Karpas-422 (cell line): Measurements from ENCODE around the gene WWP2. TPM values are rescaled to one million over a fixed set of nuclear protein-coding genes. Genes with fewer than 3 reads are reported as not detected.
A peak's percentile ranks its signal among the peaks of the same experiment; 100 is the strongest.

ENCODE experiments used
- DNase-seq: peaks from one replicate; pipeline ENCODE4 v3.0.0-alpha.2; 2015
- H2AFZ ChIP-seq: fragments of 200-600 bp; sonication (generic); 2 replicates; pipeline ENCODE4 v1.6.1; 2014; ENCODE audit warnings: antibody characterized with exemption, low read length, mixed read lengths
- H3K27ac ChIP-seq: fragments of 200-600 bp; sonication (generic); 2 replicates; pipeline ENCODE4 v1.5.1; 2014; ENCODE audit warnings: mild to moderate bottlenecking, low read length, moderate library complexity
- H3K27me3 ChIP-seq: fragments of 200-600 bp; sonication (generic); 2 replicates; pipeline ENCODE4 v1.6.1; 2014; ENCODE audit warnings: low read length, mixed read lengths
- H3K36me3 ChIP-seq: fragments of 200-600 bp; sonication (generic); 2 replicates; pipeline ENCODE4 v1.6.1; 2014; ENCODE audit warnings: low read length, mixed read lengths; ENCODE audit not compliant: insufficient read depth
- H3K4me1 ChIP-seq: fragments of 200-600 bp; sonication (generic); 2 replicates; pipeline ENCODE4 v1.6.1; 2014; ENCODE audit warnings: mild to moderate bottlenecking, low read length, mixed read lengths
- H3K4me2 ChIP-seq: fragments of 200-600 bp; sonication (generic); 2 replicates; pipeline ENCODE4 v1.6.1; 2014; ENCODE audit warnings: low read length, low read depth, mild to moderate bottlenecking; ENCODE audit not compliant: poor library complexity, severe bottlenecking
- H3K4me3 ChIP-seq: fragments of 200-600 bp; sonication (generic); 2 replicates; pipeline ENCODE4 v1.5.1; 2014; ENCODE audit warnings: mild to moderate bottlenecking, antibody characterized with exemption, low read length, mixed read lengths
- H3K79me2 ChIP-seq: fragments of 200-600 bp; sonication (generic); 2 replicates; pipeline ENCODE4 v1.6.1; 2014; ENCODE audit warnings: mild to moderate bottlenecking, low read length, mixed read lengths
- H3K9ac ChIP-seq: fragments of 200-600 bp; sonication (generic); 2 replicates; pipeline ENCODE4 v1.6.0; 2014; ENCODE audit warnings: low read length
- H3K9me2 ChIP-seq: fragments of 200-600 bp; sonication (generic), shearing (Covaris generic); replicated peaks from 2 replicates; pipeline ENCODE4 v1.6.0; 2014; ENCODE audit warnings: mild to moderate bottlenecking, low read length, moderate library complexity; ENCODE audit not compliant: insufficient read depth
- H3K9me3 ChIP-seq: fragments of 300-700, 200-600 bp; sonication (generic); 2 replicates; pipeline ENCODE4 v1.6.1; 2014; ENCODE audit warnings: low read length, mixed read lengths
- H4K20me1 ChIP-seq: fragments of 200-600 bp; sonication (generic); 2 replicates; pipeline ENCODE4 v1.6.1; 2014; ENCODE audit warnings: mild to moderate bottlenecking, antibody characterized with exemption, low read length, low read depth; ENCODE audit not compliant: insufficient read depth
- total RNA-seq: library from RNA; depleted of rRNA; stranded (reverse); fragments of >200 nt; shearing (Covaris generic); gene quantifications from 2 replicates; pipeline ENCODE4 v1.2.3, GENCODE V29; 2014; ENCODE audit warnings: low replicate concordance

The WWP2 gene
- total RNA-seq, 1 experiment from 2014 or later, result 30.7 TPM

DNA sequence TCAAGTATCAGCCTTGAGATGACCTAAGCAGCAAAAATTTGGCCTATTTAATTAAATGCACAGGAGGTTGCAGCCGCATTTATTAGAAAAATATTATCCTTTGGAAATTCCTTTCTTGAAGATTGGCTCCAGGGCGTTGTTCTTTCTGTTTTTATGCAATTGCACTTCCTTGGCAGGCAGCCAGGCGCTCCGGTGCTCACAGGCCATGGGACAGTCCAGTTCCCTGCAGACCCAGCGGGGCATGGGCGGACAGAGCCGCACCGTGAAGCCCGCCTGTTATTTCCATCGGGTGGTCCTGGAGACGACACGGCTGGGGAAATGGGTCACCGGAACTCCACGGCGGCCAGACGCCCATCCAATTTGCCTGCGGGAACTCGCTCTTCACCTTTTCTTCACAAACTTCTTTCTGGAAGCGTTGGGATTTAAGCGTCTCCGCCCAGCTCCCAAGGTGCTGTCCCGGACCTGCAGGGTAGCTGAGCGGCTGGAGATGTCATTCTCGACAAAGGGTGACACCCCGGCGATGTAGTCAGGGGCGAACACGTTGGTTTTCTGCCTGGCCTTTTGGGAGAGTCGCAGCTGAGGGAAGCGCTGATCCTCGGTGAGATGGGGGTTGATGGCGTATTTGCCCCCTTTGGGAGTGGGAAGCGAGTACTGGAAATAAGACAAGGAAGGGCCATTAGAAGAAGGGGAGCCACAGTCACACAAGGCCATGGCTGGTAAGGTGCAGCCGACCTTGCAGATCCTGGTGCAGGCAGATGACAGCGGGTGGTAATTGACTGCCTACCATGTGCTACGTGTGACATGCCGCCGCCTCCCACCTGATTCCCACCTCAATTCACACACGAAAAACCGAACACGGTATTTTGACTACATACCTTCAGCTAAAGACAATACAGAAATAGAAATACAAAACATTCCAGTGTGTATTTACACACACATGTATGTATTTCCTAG lies 19.9 kb upstream of the WWP2 start:
- Histone ChIP-seq H3K27me3 (no peaks in the 10 kb centered on the region), H3K4me1 (no peaks in the 10 kb centered on the region)

DNA sequence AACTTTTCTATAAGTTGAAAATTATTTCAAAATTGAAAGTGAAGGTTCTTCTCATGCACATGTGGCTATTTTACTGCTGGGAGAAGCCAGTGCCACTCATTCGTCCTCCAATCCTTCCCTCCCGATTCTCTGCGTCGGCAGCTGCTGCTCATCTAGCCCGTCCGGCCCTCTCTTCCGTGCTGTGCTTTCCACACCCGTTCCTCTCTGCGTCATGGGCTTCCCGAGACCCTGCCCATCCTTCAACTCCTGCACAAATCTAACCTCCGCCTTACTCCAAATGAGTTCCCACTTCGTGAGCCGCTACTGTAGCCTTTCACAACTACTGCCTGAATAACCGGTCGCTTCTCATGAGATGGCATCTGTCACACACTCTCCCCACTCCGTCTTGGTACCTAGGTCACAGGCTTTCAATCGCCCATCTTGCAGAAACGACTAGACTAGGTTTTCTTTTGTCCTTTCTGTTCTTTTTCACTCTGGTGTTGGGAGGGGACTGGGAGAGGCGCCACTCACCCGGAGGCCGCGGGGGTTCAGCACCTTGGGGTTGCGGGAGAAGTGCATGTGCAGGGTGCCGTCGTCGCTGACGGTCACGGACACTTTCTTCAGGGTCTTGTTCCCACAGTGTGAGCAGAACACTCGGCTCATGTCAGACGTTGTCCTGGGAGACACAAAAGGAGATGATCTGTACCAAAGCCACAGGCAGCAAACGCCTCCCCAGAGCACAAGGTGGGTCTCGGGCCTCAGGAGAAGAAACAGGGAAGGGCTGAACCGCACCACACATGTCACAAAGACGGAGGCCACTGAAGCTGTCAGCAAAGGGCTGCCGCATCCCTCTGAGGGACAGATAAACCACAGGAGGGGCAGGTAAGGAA lies 17.5 kb upstream of the WWP2 start:
- no peak overlapping the region for H3K4me3 ChIP-seq
- no peak for DNase-seq
- no peak overlapping the region for H2AFZ ChIP-seq
- H3K4me2 ChIP-seq, result no peak overlapping the region
- peaks cover 74% of the 10 kb centered on the region for H3K36me3 ChIP-seq
- no peaks in the 10 kb centered on the region for H3K9me2 ChIP-seq
- H3K27me3 ChIP-seq, result no peaks in the 10 kb centered on the region
- H3K9ac ChIP-seq, result no peak overlapping the region
- H3K79me2 ChIP-seq, result peaks cover 43% of the 10 kb centered on the region
- H3K4me1 ChIP-seq, result no peaks in the 10 kb centered on the region
- no peak overlapping the region for H3K27ac ChIP-seq
- H4K20me1 ChIP-seq, result peaks cover 5% of the 10 kb centered on the region; the same call in 1 of the 2 replicates
- H3K9me3 ChIP-seq, result no peaks in the 10 kb centered on the region

More for the DNA sequence above, 19.9 kb upstream of the WWP2 start:
- DNase-seq, result no peak
- peaks cover 24% of the 10 kb centered on the region for H3K79me2 ChIP-seq
- no peaks in the 10 kb centered on the region for H3K9me2 ChIP-seq
- H3K27ac ChIP-seq, result no peak overlapping the region
- no peak overlapping the region for H3K4me3 ChIP-seq
- 0 out of 2 replicates have a peak, but pooled peaks cover 5% of the 10 kb centered on the region for H4K20me1 ChIP-seq
- peaks cover 57% of the 10 kb centered on the region for H3K36me3 ChIP-seq
- no peak overlapping the region for H3K4me2 ChIP-seq
- H3K9me3 ChIP-seq, result no peaks in the 10 kb centered on the region
- H2AFZ ChIP-seq, result no peak overlapping the region
- H3K9ac ChIP-seq, result no peak overlapping the region

DNA sequence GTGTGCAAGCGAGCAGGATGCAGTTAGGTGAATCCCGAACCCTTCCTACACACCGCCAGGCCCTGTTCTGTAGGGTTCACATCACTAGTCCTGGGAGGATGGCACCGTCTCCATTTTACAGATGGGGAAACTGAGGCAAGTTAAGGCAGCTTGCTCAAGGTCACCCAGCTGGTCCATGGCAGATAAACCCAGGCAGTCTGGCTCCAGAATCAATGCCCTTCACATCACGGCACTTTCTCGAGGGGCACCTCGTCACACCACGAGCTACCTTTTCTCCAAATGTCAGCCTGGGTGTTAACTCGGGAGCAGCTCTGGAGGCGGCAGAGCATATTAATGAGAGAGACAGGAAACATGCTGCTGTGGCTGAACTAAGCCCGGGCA lies 16.9 kb upstream of the WWP2 start:
- peaks cover 76% of the 10 kb centered on the region for H3K36me3 ChIP-seq
- no peak overlapping the region for H3K9ac ChIP-seq
- no peaks in the 10 kb centered on the region for H3K27me3 ChIP-seq
- H3K4me3 ChIP-seq, result no peak overlapping the region
- no peak for DNase-seq
- H3K4me1 ChIP-seq, result no peaks in the 10 kb centered on the region
- no peak overlapping the region for H3K4me2 ChIP-seq
- H3K9me2 ChIP-seq, result no peaks in the 10 kb centered on the region
- no peak overlapping the region for H2AFZ ChIP-seq
- H4K20me1 ChIP-seq, result peaks cover 5% of the 10 kb centered on the region; the same call in 1 of the 2 replicates
- no peaks in the 10 kb centered on the region for H3K9me3 ChIP-seq
- H3K79me2 ChIP-seq, result peaks cover 44% of the 10 kb centered on the region
- no peak overlapping the region for H3K27ac ChIP-seq

DNA sequence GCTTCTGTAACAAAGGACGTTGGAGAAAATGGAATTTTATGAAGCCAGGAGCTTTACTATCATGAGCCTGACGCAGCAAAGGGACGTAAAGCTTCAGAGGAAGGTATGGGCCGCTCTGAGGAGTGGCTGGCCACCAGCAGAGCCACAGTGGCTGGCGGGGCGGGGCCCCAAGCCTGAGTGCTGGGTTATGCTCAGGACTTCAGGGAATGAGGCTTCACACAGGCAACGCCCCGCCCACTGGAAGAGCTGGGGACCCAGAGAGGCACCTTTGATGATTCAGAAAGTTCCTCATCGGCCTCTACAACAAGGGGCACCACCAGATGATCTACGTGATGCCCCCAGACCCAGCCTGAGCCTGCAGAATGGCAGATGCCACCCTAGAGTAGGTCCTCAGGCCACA lies 16.2 kb upstream of the WWP2 start:
- H3K4me2 ChIP-seq, result no peak overlapping the region
- peaks cover 52% of the 10 kb centered on the region for H3K79me2 ChIP-seq
- DNase-seq, result no peak
- no peaks in the 10 kb centered on the region for H3K27me3 ChIP-seq
- H3K36me3 ChIP-seq, result peaks cover 79% of the 10 kb centered on the region
- H3K9me2 ChIP-seq, result no peaks in the 10 kb centered on the region
- no peaks in the 10 kb centered on the region for H3K4me1 ChIP-seq
- H2AFZ ChIP-seq, result no peak overlapping the region
- H3K9ac ChIP-seq, result no peak overlapping the region
- peaks cover 5% of the 10 kb centered on the region; the same call in 1 of the 2 replicates for H4K20me1 ChIP-seq
- no peaks in the 10 kb centered on the region for H3K9me3 ChIP-seq
- no peak overlapping the region for H3K4me3 ChIP-seq
- H3K27ac ChIP-seq, result no peak overlapping the region

DNA sequence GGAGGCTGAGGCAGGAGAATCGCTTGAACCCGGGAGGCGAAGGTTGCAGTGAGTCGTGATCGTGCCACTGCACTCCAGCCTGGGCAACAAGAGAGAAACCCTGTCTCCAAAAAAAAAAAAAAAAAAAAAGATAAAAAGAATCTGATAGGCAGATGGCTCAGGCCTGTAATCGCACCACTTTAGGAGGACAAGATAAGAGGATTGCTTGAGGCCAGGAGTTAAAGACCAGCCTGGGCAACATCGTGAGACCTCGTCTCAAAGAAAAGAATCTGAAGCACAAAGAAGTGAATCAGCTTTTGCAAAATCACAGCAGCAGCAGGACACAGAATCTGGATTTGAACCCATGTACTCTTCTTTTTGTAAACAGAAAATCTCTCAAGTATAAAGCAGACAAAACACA lies 15.0 kb upstream of the WWP2 start:
- no peaks in the 10 kb centered on the region for H3K4me1 ChIP-seq
- DNase-seq, result no peak
- H3K4me3 ChIP-seq, result no peak overlapping the region
- no peaks in the 10 kb centered on the region for H3K9me2 ChIP-seq
- peaks cover 5% of the 10 kb centered on the region; the same call in 1 of the 2 replicates for H4K20me1 ChIP-seq
- no peak overlapping the region for H3K9ac ChIP-seq
- H3K27me3 ChIP-seq, result no peaks in the 10 kb centered on the region
- peaks cover 77% of the 10 kb centered on the region for H3K36me3 ChIP-seq
- H3K27ac ChIP-seq, result no peak overlapping the region
- H2AFZ ChIP-seq, result no peak overlapping the region
- no peak overlapping the region for H3K4me2 ChIP-seq
- no peaks in the 10 kb centered on the region for H3K9me3 ChIP-seq
- peaks cover 63% of the 10 kb centered on the region for H3K79me2 ChIP-seq

DNA sequence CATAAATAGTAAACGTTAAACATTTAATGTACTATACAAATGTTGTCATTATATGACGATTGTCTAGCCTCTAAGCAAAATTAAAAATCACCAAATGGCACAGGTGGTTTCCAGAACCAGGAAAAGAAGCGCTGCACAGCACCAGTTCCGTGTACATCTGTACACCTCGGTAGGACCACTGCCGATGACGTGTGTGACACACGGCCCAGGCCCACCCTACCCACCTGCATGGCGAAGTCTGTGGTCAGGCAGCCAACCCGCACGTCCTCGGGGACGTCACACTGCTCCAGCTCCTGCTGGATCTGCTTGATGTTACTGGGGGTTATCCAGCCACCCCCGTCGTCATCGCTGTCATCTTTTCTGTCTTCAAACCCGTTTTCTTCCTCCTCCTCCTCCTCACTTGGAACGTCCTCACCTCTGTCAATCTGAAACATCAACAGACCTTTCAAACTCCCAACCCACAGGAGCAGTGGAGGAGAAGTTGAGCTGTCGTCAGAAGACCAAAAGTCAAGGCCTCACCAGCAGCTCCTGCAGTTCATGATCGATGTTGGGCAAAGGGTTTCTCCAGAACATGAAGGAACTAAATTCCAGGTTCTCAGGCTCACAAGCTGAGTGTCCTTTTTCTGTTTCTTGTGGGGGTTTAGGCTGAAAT lies 13.3 kb upstream of the WWP2 start:
- Histone ChIP-seq H3K4me3 (no peak overlapping the region), H4K20me1 (peaks cover 13% of the 10 kb centered on the region; the same call in 1 of the 2 replicates), H3K36me3 (peaks cover 73% of the 10 kb centered on the region), H3K79me2 (peaks cover 70% of the 10 kb centered on the region), H3K4me2 (no peak overlapping the region), H3K27ac (no peak overlapping the region), H3K9me3 (no peaks in the 10 kb centered on the region), H3K9me2 (no peaks in the 10 kb centered on the region), H3K9ac (no peak overlapping the region), H2AFZ (no peak overlapping the region), H3K27me3 (no peaks in the 10 kb centered on the region), H3K4me1 (peaks cover 8% of the 10 kb centered on the region)
- no peak for DNase-seq

DNA sequence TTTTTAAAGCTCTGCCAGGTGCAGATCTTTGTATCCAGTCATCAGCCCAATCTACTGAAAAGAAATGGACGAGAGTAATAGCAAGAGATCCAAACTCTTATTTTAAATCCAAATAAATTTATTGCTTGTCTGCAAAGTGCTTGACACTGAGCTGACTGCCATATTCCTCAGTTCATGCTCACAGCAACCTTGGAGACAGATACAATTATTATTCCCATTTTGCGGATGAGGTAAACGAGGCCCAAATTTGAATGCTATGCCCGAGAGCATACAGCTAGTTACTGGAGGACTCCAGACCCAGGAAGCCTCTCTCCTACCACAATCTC lies 8.0 kb upstream of the WWP2 start:
- Histone ChIP-seq H3K4me2 (peak overlapping the region; percentile 75), H3K9me3 (no peaks in the 10 kb centered on the region), H3K4me3 (peak overlapping the region; percentile 87), H2AFZ (no peak overlapping the region), H3K9me2 (no peaks in the 10 kb centered on the region), H4K20me1 (peaks cover 8% of the 10 kb centered on the region; the same call in 1 of the 2 replicates), H3K27me3 (no peaks in the 10 kb centered on the region), H3K79me2 (peaks cover 50% of the 10 kb centered on the region), H3K4me1 (peaks cover 13% of the 10 kb centered on the region), H3K9ac (peak overlapping the region; percentile 89), H3K36me3 (peaks cover 35% of the 10 kb centered on the region), H3K27ac (peak overlapping the region; percentile 48)
- DNase-seq, result no peak
